ENCODE measurements around the gene RAB6B.

RAB6B gene

GRCh38 chr3:133895208-133896001 is at the start of gene RAB6B:
TSS of gene RAB6B (minus strand) at chr3:133895882. CDS start at chr3:133895466, 416 bp downstream.
- DNase-seq (ENCODE audit: low read depth in 3 of 3) = peak in 1 of 3 experiments; percentile 17

GRCh38 chr3:133944641-133945380 is 49.1 kb upstream of the RAB6B start:
- DNase-seq (ENCODE audit: low read depth in 3 of 3) = no peak

- DNase-seq (ENCODE audit: low read depth in 3 of 3) = no peak
These were observed 48.5 kb upstream of the RAB6B start for GRCh38 chr3:133944181-133944580.

- DNase-seq (ENCODE audit: low read depth in 3 of 3) = no peak
These were observed 48.0 kb upstream of the RAB6B start for GRCh38 chr3:133943639-133944141.

GRCh38 chr3:133943031-133943535 is 47.4 kb upstream of the RAB6B start:
- no peak for DNase-seq (ENCODE audit: low read depth in 3 of 3)

GRCh38 chr3:133941415-133941821 is 45.7 kb upstream of the RAB6B start:
- no peak for DNase-seq (ENCODE audit: low read depth in 3 of 3)

GRCh38 chr3:133940536-133940935 is 44.9 kb upstream of the RAB6B start:
- DNase-seq (ENCODE audit: low read depth in 3 of 3) = no peak

GRCh38 chr3:133939463-133939835 is 43.8 kb upstream of the RAB6B start:
- no peak for DNase-seq (ENCODE audit: low read depth in 3 of 3)

- DNase-seq (ENCODE audit: low read depth in 3 of 3) = no peak
These were observed 43.2 kb upstream of the RAB6B start for GRCh38 chr3:133938770-133939462.

GRCh38 chr3:133937756-133938601 is 42.3 kb upstream of the RAB6B start:
- DNase-seq (ENCODE audit: low read depth in 3 of 3) = no peak

- DNase-seq (ENCODE audit: low read depth in 3 of 3) = no peak
These were observed 41.5 kb upstream of the RAB6B start for GRCh38 chr3:133937061-133937686.

GRCh38 chr3:133935843-133936769 is 40.4 kb upstream of the RAB6B start:
- no peak for DNase-seq (ENCODE audit: low read depth in 3 of 3)

- no peak for DNase-seq (ENCODE audit: low read depth in 3 of 3)
These were observed 39.5 kb upstream of the RAB6B start for GRCh38 chr3:133934996-133935842.

- DNase-seq (ENCODE audit: low read depth in 3 of 3) = no peak
These were observed 38.6 kb upstream of the RAB6B start for GRCh38 chr3:133934073-133934970.

- no peak for DNase-seq (ENCODE audit: low read depth in 3 of 3)
These were observed 37.7 kb upstream of the RAB6B start for GRCh38 chr3:133933097-133934024.

GRCh38 chr3:133932009-133932408 is 36.3 kb upstream of the RAB6B start:
- no peak for DNase-seq (ENCODE audit: low read depth in 3 of 3)
